Osteoblast (primary cell): ENCODE results near the gene LSG1. TPM values are rescaled to one million over a fixed set of nuclear protein-coding genes. Genes with fewer than 3 reads are reported as not detected.
A peak's percentile ranks its signal among the peaks of the same experiment; 100 is the strongest.

Experiments used
- DNase-seq: peaks from one replicate; pipeline ENCODE4 v3.0.0; 2011; ENCODE audit warnings: low spot score, mixed read lengths; ENCODE audit not compliant: insufficient read length; ENCODE audit errors: missing footprints
- H2AFZ ChIP-seq: 2 replicates; pipeline ENCODE4 v1.6.0; 2011; ENCODE audit warnings: mild to moderate bottlenecking, low read length
- H3K27ac ChIP-seq: 2 replicates; pipeline ENCODE4 v1.5.1; 2011; ENCODE audit warnings: mild to moderate bottlenecking, low read depth, low read length, moderate library complexity
- H3K27me3 ChIP-seq: 2 replicates; pipeline ENCODE4 v1.6.0; 2012; ENCODE audit warnings: mild to moderate bottlenecking, control low read depth, inconsistent platforms, low read length, moderate library complexity; ENCODE audit not compliant: insufficient read depth
- H3K36me3 ChIP-seq: 2 replicates; pipeline ENCODE4 v1.5.1; 2011; ENCODE audit warnings: mild to moderate bottlenecking, low read length, control low read depth, moderate library complexity; ENCODE audit not compliant: insufficient read depth
- H3K4me1 ChIP-seq: 2 replicates; pipeline ENCODE4 v1.5.1; 2011; ENCODE audit warnings: mild to moderate bottlenecking, low read length, control low read depth, moderate library complexity; ENCODE audit not compliant: insufficient read depth
- H3K4me2 ChIP-seq: 2 replicates; pipeline ENCODE4 v1.6.0; 2011; ENCODE audit warnings: mild to moderate bottlenecking, low read length; ENCODE audit not compliant: insufficient read depth
- H3K4me3 ChIP-seq: fragments of 200-600 bp; sonication (generic); 3 replicates; pipeline ENCODE4 v1.5.1; 2012; ENCODE audit warnings: mild to moderate bottlenecking, low read length, inconsistent platforms; ENCODE audit not compliant: insufficient read depth
- H3K79me2 ChIP-seq: 2 replicates; pipeline ENCODE4 v1.6.0; 2012; ENCODE audit warnings: mild to moderate bottlenecking, low read length, control low read depth, inconsistent platforms; ENCODE audit not compliant: insufficient read depth
- H3K9me3 ChIP-seq: 2 replicates; pipeline ENCODE4 v1.5.1; 2011; ENCODE audit warnings: low read depth, low read length, control low read depth
- H4K20me1 ChIP-seq: 2 replicates; pipeline ENCODE4 v1.6.0; 2012; ENCODE audit warnings: mild to moderate bottlenecking, low read length, control low read depth; ENCODE audit not compliant: insufficient read depth
- CTCF ChIP-seq: IDR thresholded peaks from 2 replicates; pipeline ENCODE4 v1.5.1; 2011; ENCODE audit warnings: mild to moderate bottlenecking, low read depth, low read length, moderate library complexity; ENCODE audit errors: extremely low read depth
- total RNA-seq: library from RNA; depleted of rRNA; stranded (reverse); fragments of >200 nt; gene quantifications from 2 replicates; pipeline ENCODE4 v1.2.3, GENCODE V29; 2012

LSG1 gene
- total RNA-seq, 1 donor, result 40.9 TPM

GRCh38 chr3:194702545-194702944, 30.6 kb upstream of the LSG1 start:
- H3K4me3 ChIP-seq, result no peak overlapping the region
- H4K20me1 ChIP-seq, result no peaks in the 10 kb centered on the region
- no peak overlapping the region for H3K4me2 ChIP-seq
- peaks cover 2% of the 10 kb centered on the region for H3K9me3 ChIP-seq
- no peak overlapping the region for H3K27ac ChIP-seq
- no peak for DNase-seq
- H3K79me2 ChIP-seq, result no peaks in the 10 kb centered on the region
- no peak for TF ChIP-seq CTCF
- no peaks in the 10 kb centered on the region for H3K4me1 ChIP-seq
- no peaks in the 10 kb centered on the region for H3K36me3 ChIP-seq
- H3K27me3 ChIP-seq, result peaks cover 14% of the 10 kb centered on the region
- no peak overlapping the region for H2AFZ ChIP-seq

- Histone ChIP-seq H3K4me3 (no peak overlapping the region), H3K27me3 (peaks cover 7% of the 10 kb centered on the region), H3K4me1 (no peaks in the 10 kb centered on the region), H2AFZ (no peak overlapping the region), H4K20me1 (no peaks in the 10 kb centered on the region), H3K79me2 (no peaks in the 10 kb centered on the region), H3K4me2 (no peak overlapping the region), H3K36me3 (no peaks in the 10 kb centered on the region), H3K9me3 (peaks cover 2% of the 10 kb centered on the region), H3K27ac (no peak overlapping the region)
- no peak for DNase-seq
- TF ChIP-seq CTCF, result no peak
Measured at GRCh38 chr3:194696702-194697101, 24.7 kb upstream of the LSG1 start.

GRCh38 chr3:194691481-194692283, 19.7 kb upstream of the LSG1 start:
- H3K4me3 ChIP-seq, result no peak overlapping the region
- no peak overlapping the region for H3K27ac ChIP-seq
- H2AFZ ChIP-seq, result no peak overlapping the region
- H3K79me2 ChIP-seq, result peaks cover 8% of the 10 kb centered on the region
- H3K4me1 ChIP-seq, result peaks cover 23% of the 10 kb centered on the region
- no peaks in the 10 kb centered on the region for H3K36me3 ChIP-seq
- H4K20me1 ChIP-seq, result peaks cover 24% of the 10 kb centered on the region
- H3K4me2 ChIP-seq, result no peak overlapping the region
- peak; percentile 76 for DNase-seq
- H3K9me3 ChIP-seq, result no peaks in the 10 kb centered on the region
- TF ChIP-seq CTCF, result no peak
- H3K27me3 ChIP-seq, result peaks cover 3% of the 10 kb centered on the region

- Histone ChIP-seq H3K36me3 (no peaks in the 10 kb centered on the region), H3K27ac (no peak overlapping the region), H3K4me3 (no peak overlapping the region), H3K9me3 (no peaks in the 10 kb centered on the region), H3K4me2 (no peak overlapping the region), H3K27me3 (no peaks in the 10 kb centered on the region), H4K20me1 (peaks cover 24% of the 10 kb centered on the region), H3K4me1 (peaks cover 23% of the 10 kb centered on the region), H3K79me2 (peaks cover 14% of the 10 kb centered on the region), H2AFZ (no peak overlapping the region)
- no peak for TF ChIP-seq CTCF
- DNase-seq, result peak; percentile 53
Measured at GRCh38 chr3:194690501-194691372, 18.7 kb upstream of the LSG1 start.
